PC-9 (cell line): ENCODE results near the gene ROBO4. TPM values are rescaled to one million over a fixed set of nuclear protein-coding genes. Genes with fewer than 3 reads are reported as not detected.

Source experiments
- BruUV-seq: library from RNA; stranded (reverse); fragments of 400-500 nt; replicated peaks from 2 replicates; lab custom pipeline; 2021; lab: Mats Ljungman, UMichigan
- CTCF ChIA-PET: fragments of 300-600 bp; sonication (Branson Sonifier 250); formaldehyde crosslinking; loops from one replicate; lab custom pipeline; 2022; ENCODE audit warnings: antibody characterized with exemption; lab: Charles Lee
- POLR2A ChIA-PET: fragments of 300-600 bp; sonication (Branson Sonifier 250); formaldehyde crosslinking; loops from one replicate; lab custom pipeline; 2022; ENCODE audit warnings: antibody characterized with exemption; ENCODE audit not compliant: unreplicated experiment; lab: Charles Lee
- DNase-seq, 2 experiments: peaks; one replicate each; pipeline versions ENCODE4 v3.0.0 to v3.0.0-alpha.2; 2015 to 2022; ENCODE audit warnings: mixed read lengths in 1 of 2
- H2AFZ ChIP-seq: fragments of 200-600 bp; sonication (generic); 2 replicates; pipeline ENCODE4 v1.8.1; 2017; ENCODE audit warnings: antibody characterized with exemption
- H3F3A ChIP-seq: fragments of 200-600 bp; sonication (generic); 2 replicates; pipeline ENCODE4 v1.8.1; 2017; ENCODE audit warnings: antibody characterized with exemption, mild to moderate bottlenecking, low read depth; ENCODE audit not compliant: insufficient read depth
- H3K27ac ChIP-seq: fragments of 200-600 bp; sonication (generic); 2 replicates; pipeline ENCODE4 v1.6.1; 2016; ENCODE audit warnings: mixed run types
- H3K27me3 ChIP-seq: fragments of 200-600 bp; sonication (generic); 2 replicates; pipeline ENCODE4 v1.6.1; 2016; ENCODE audit warnings: low read depth, mixed run types; ENCODE audit not compliant: insufficient read depth
- H3K36me3 ChIP-seq: fragments of 200-600 bp; sonication (generic); 2 replicates; pipeline ENCODE4 v1.6.1; 2016; ENCODE audit warnings: low read depth, mixed run types
- H3K4me1 ChIP-seq: fragments of 200-600 bp; sonication (generic); replicated peaks from 2 replicates; pipeline ENCODE4 v1.6.1; 2016; ENCODE audit warnings: mixed run types; ENCODE audit not compliant: insufficient read depth
- H3K4me2 ChIP-seq: fragments of 200-600 bp; sonication (generic); 2 replicates; pipeline ENCODE4 v1.6.1; 2017; ENCODE audit warnings: mixed run types
- H3K4me3 ChIP-seq: fragments of 200-600 bp; sonication (generic); 2 replicates; pipeline ENCODE4 v1.6.1; 2016; ENCODE audit warnings: mixed run types
- H3K79me2 ChIP-seq: fragments of 200-600 bp; sonication (generic); 2 replicates; pipeline ENCODE4 v1.6.1; 2017; ENCODE audit warnings: low read depth, mixed run types
- H3K9me2 ChIP-seq: fragments of 200-600 bp; sonication (generic); 2 replicates; pipeline ENCODE4 v1.8.1; 2017; ENCODE audit warnings: mild to moderate bottlenecking; ENCODE audit not compliant: insufficient read depth
- H3K9me3 ChIP-seq: fragments of 200-600 bp; sonication (generic); 2 replicates; pipeline ENCODE4 v1.8.1; 2016; ENCODE audit warnings: low read depth; ENCODE audit not compliant: insufficient read depth
- H4K20me1 ChIP-seq: fragments of 200-600 bp; sonication (generic); 2 replicates; pipeline ENCODE4 v1.8.1; 2017; ENCODE audit not compliant: insufficient read depth
- CTCF ChIP-seq: fragments of 200-600 bp; sonication (generic); conservative IDR thresholded peaks from 2 replicates; pipeline ENCODE4 v1.6.1; 2017; ENCODE audit warnings: mixed run types, antibody characterized with exemption, mild to moderate bottlenecking, moderate library complexity
- EZH2 ChIP-seq: fragments of 200-600 bp; sonication (generic); IDR thresholded peaks from 2 replicates; pipeline ENCODE4 v1.8.0; 2017; ENCODE audit warnings: antibody characterized with exemption, low read depth
- intact Hi-C: fragments of 100-400 bp; cut with micrococcal nuclease; formaldehyde crosslinking; loops from one replicate; pipeline ENCODE4 v1.10.0; 2022; ENCODE audit not compliant: unreplicated experiment
- total RNA-seq: library from RNA; stranded (reverse); gene quantifications from 2 replicates; pipeline ENCODE4 v1.2.3, GENCODE V29; 2021

The ROBO4 gene
- total RNA-seq, 1 experiment from 2014 or later: not detected

GRCh38 chr11:124886476-124886875 lies 11.2 kb downstream of the ROBO4 start:
- ChIA-PET POLR2A (no interaction called here), CTCF (no interaction called here)
- no peak for DNase-seq
- Histone ChIP-seq H3K4me3 (no peak overlapping the region), H4K20me1 (no peaks in the 10 kb centered on the region), H3K4me2 (no peak overlapping the region), H3K9me3 (no peaks in the 10 kb centered on the region), H3K36me3 (no peaks in the 10 kb centered on the region), H2AFZ (no peak overlapping the region), H3K79me2 (no peaks in the 10 kb centered on the region), H3K27me3 (peaks cover 37% of the 10 kb centered on the region), H3K4me1 (no peaks in the 10 kb centered on the region), H3K9me2 (no peaks in the 10 kb centered on the region), H3F3A (no peaks in the 10 kb centered on the region), H3K27ac (no peak overlapping the region)
- no peak for TF ChIP-seq CTCF
- TF ChIP-seq EZH2: no peak
- intact Hi-C loops: loop anchor here (10.0 kb wide), 1 partner anchor 678 kb away; the partner anchor contains the start of gene EI24
- BruUV-seq: no TSS peak

- no peaks in the 10 kb centered on the region for H3K9me3 ChIP-seq
- H3K27ac ChIP-seq: no peak overlapping the region
- no TSS peak for BruUV-seq
- no peak for DNase-seq
- POLR2A ChIA-PET: no interaction called here
- no peaks in the 10 kb centered on the region for H3K79me2 ChIP-seq
- H3K4me2 ChIP-seq: no peak overlapping the region
- peaks cover 38% of the 10 kb centered on the region for H3K27me3 ChIP-seq
- H3K4me3 ChIP-seq: no peak overlapping the region
- H3K9me2 ChIP-seq: no peaks in the 10 kb centered on the region
- H4K20me1 ChIP-seq: no peaks in the 10 kb centered on the region
- no peaks in the 10 kb centered on the region for H3K4me1 ChIP-seq
- intact Hi-C loops: loop anchor here (10.0 kb wide), 1 partner anchor 680 kb away; the partner anchor contains the start of gene EI24
- CTCF ChIA-PET: no interaction called here
- TF ChIP-seq CTCF (no peak), EZH2 (no peak)
- H3F3A ChIP-seq: no peaks in the 10 kb centered on the region
- no peaks in the 10 kb centered on the region for H3K36me3 ChIP-seq
- H2AFZ ChIP-seq: no peak overlapping the region
Measured at GRCh38 chr11:124884869-124885479, 12.7 kb downstream of the ROBO4 start.

GRCh38 chr11:124884340-124884739 lies 13.3 kb downstream of the ROBO4 start:
- H3F3A ChIP-seq: no peaks in the 10 kb centered on the region
- CTCF ChIA-PET: interaction anchor here (0.6 kb wide), 1 partner anchor 418 kb away, joined by 3 read pairs; no protein-coding TSS in a partner anchor
- no peaks in the 10 kb centered on the region for H3K4me1 ChIP-seq
- no peaks in the 10 kb centered on the region for H4K20me1 ChIP-seq
- TF ChIP-seq CTCF: no peak
- TF ChIP-seq EZH2: no peak
- BruUV-seq: no TSS peak
- H3K9me3 ChIP-seq: no peaks in the 10 kb centered on the region
- intact Hi-C loops: loop anchor here (10.0 kb wide), 1 partner anchor 680 kb away; the partner anchor contains the start of gene EI24
- peaks cover 44% of the 10 kb centered on the region for H3K27me3 ChIP-seq
- H3K36me3 ChIP-seq: no peaks in the 10 kb centered on the region
- DNase-seq: no peak
- H3K9me2 ChIP-seq: no peaks in the 10 kb centered on the region
- H3K4me3 ChIP-seq: no peak overlapping the region
- H2AFZ ChIP-seq: no peak overlapping the region
- no peak overlapping the region for H3K4me2 ChIP-seq
- H3K27ac ChIP-seq: no peak overlapping the region
- POLR2A ChIA-PET: no interaction called here
- no peaks in the 10 kb centered on the region for H3K79me2 ChIP-seq
